SIG-M5 treated with dmso at 0.1 percent for 504 hours (cell line): ENCODE results near the gene TRIM8.

Source experiments
- DNase-seq: peaks from one replicate; lab custom pipeline; 2025; ENCODE audit not compliant: unreplicated experiment; lab: John Stamatoyannopoulos, UW

Gene TRIM8

GRCh38 chr10:102669206-102670064 is 25.2 kb downstream of the TRIM8 start:
- no peak for DNase-seq

- DNase-seq = no peak
Observed at GRCh38 chr10:102670065-102670670, 25.9 kb downstream of the TRIM8 start.

DNA sequence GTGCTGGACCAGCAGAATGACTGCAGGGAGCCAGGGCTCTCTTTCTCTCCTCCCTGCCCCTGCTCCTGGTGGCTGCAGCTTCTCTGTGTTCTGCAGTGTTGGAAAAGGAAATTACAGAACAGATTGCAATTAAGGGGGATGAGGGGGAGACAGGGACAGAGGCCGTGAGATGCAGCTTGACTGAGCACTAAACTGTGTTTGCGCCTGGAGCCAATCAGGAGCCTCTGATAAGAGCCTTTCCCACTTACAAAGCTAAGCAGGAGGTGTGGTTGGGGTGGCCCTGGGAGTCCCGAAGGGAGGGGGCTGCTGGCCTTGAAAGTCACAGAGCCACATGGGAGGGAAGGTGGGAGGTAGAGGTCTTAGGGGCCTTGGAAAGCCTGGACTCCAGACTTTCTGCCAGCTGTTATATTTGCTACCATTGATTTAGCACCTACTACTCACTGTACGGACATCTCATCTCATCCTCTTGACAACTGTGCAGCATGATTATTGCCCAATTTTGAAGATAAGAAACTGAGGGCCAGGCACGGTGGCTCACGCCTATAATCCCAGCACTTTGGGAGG is 26.7 kb downstream of the TRIM8 start:
- DNase-seq = no peak

DNA sequence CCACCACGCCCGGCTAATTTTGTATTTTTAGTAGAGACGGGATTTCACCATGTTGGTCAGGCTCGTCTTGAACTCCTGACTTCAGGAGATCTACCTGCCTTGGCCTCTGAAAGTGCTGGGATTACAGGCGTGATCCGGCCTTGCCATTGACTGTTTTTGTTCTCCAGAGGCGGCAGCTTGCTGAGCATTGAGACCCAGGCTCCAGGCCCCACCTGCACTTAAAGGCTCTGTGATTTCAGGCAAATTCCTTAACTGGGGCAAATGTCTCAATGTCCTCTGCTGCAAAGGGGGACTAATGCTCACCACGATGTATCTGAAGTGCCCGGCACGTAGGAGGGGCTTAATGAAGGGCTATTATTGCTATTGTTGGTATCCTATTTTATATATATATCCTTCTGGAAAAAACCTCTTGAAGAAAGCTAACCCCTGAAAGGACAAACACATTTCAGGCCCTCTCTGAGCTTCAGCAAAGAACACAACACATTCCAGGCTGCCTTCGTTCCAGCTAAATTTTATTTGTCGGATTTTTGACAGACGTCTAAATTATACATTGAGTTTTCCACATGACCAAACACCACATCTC is 29.0 kb downstream of the TRIM8 start:
- DNase-seq = no peak

GRCh38 chr10:102673819-102674511 is 29.7 kb downstream of the TRIM8 start:
- DNase-seq = no peak

DNA sequence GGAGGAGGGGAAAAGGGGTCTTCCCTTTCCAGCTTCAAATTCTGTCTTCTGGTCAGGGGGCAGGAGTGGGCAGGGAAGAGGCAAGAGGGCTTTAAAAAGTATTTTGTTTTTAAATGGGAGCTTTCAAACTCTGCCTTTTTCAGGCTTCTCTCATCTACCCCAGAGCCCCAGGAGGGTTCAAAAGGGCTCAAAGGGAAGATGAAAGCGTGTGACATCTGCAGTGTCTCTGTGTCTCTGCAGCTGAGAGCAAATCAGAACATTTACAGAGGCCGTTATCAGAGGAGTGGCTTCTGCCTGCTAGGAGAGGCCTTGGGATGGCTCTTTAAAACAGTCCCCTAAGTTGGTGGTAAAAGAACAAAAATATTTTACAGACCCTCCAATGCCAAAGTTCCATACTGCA is 30.3 kb downstream of the TRIM8 start:
- DNase-seq = no peak

GRCh38 chr10:102675011-102675665 is 30.9 kb downstream of the TRIM8 start:
- DNase-seq = no peak

DNA sequence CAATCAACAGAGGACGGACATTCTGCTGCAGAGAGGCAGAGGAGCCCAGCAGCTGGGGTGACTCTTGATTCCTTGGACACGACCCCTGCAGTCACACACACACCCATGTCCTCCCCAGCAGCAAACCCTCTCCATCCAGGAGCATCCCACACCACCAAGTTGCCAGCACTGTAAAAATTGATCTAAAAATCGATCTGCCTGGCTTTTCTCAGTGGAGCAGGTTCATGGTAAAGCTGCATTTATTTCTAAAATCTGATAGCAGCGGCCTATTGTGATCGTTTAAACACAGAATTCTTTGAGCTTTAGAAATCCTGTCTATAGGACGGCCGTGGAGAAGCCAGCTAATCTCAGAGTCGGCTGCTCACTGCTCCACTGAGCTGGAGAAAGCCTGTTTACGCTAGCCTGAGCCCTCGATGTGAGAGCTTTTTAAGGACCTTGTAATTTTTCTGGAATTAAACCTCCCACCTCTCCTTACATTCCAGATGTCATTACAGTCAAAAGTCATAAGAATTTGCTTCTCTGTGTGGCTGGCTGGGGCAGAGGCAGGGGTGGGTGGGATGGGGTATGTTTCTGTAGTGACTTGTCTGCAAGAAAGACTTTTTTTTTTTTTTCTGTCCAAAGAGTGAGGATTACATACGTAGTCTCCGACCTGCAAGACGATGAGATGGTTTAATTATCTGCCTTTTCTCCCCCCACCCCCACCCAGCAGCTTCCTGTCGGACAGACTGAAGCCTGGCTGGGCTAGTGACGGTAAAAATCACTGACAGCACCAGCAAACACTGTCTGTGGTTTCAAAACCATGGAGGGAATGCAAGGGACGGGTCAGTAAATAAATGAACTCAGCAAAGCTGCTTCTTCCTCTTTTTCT is 31.6 kb downstream of the TRIM8 start:
- peak; percentile 65 for DNase-seq

GRCh38 chr10:102676534-102677315 is 32.4 kb downstream of the TRIM8 start:
- no peak for DNase-seq

DNA sequence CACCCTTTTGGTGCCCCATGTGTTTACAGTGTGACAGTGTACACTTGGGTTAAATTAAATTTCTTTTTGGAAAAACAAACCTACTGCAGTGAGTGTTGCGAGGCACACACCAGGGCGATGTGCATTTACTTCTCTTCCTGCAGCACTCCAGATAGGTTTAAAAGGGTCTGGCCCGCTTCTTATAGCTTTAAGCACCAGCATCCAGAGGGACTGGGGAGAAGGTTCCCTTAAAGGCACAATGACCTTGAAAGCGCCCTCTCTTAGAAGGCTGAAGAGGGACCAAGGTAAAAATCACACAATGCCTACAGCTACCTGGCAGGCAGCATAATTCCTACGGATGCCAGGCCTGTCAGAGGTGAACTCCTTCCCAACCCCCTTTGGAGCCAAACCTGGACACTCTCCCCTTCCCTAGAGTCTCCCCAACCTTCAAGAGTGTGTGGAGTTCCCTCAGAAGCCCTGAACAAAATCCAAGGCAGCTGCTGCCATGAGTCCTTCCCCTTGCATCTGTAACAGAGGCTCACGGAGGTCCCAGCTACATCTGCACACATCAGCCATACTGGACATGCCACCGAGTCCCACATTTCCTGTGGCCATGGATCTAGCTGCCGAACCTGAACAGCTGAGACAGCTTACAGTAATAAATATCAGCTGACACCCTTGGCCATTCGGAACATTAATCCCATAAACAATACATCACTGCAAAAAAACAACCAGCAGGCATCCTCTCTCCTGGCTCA is 33.2 kb downstream of the TRIM8 start:
- DNase-seq = no peak

- DNase-seq = no peak
Observed at GRCh38 chr10:102678068-102678400, 33.8 kb downstream of the TRIM8 start.

DNA sequence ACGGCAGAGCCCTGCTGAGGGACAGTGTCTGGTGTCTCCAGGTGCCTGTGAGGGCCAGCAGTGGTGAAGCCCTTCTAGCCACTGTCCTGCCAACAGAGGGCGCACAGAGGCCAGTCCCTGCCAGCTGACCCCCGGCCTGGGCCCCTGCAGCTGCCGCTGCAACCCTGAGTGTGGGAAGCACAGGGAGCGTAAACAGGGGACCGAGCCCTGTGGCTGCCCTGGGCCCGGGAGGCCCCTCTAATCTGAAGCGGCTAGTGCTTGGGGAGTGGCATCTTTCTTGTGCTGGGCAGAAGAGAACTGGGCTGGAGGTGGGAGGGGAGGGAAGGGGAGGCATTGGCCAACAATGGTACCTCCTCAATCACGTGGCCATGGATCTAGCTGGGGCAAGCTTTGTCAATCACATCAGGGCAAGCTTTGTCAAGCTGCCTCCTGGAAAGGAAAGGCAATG is 34.6 kb downstream of the TRIM8 start:
- DNase-seq = peak; percentile 33

DNA sequence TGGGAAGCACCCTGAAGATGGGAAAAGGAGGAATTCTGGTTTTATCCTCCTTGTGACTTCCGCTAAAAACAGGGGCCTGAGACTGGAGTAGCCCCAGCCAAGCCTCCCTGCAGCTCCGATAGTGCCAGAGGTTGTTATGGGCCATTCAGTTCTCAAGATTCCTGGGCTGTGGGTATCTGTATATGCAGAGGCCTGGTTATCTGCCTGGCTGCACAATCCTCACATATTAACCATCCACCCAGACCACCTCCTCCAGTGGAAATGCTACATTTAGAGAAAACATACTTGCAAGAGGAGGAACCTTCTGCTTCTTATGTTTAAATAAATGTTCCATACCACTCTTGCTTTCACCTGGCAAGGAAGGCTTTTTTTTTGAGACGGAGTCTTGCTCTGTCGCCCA is 35.3 kb downstream of the TRIM8 start:
- no peak for DNase-seq

DNA sequence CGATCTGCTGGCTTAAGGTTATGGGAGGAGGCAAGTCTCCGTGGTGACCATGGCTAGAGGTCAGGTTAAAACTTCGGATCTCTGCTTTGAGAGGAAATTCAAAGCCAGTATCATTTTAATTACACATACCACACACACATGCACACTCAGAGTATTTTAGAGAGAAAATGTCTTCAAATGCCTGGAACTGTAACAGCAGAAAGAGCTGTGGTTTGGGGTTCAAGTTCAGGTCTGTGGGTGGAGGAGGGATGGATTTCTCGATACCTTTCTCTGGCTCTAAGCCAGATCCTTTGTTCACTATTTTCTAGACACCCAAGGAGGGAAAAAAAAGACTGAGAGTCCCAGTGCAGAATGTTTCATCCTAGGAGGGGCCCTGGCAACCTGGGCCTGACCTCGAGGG is 37.4 kb downstream of the TRIM8 start:
- no peak for DNase-seq

DNA sequence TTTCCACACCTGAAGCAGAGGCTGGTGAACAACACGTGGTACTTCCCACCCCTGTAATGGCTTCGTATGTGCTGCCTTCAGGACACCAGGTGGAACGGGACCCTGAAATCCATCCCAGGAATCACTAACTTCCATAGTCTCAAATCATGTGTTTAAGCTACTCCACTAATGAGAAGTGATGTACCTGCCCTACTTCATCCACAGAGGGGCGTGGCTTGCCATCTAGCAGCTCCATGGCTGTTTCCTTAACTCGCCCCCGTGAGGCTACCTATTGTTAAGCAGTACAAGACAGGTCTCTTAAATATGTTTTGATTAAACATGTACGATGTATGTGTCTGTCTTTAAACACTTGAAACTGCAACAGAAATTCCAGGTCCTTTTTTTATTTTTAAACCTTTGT is 38.1 kb downstream of the TRIM8 start:
- no peak for DNase-seq

- DNase-seq = no peak
Observed at GRCh38 chr10:102682981-102683380, 38.7 kb downstream of the TRIM8 start.

DNA sequence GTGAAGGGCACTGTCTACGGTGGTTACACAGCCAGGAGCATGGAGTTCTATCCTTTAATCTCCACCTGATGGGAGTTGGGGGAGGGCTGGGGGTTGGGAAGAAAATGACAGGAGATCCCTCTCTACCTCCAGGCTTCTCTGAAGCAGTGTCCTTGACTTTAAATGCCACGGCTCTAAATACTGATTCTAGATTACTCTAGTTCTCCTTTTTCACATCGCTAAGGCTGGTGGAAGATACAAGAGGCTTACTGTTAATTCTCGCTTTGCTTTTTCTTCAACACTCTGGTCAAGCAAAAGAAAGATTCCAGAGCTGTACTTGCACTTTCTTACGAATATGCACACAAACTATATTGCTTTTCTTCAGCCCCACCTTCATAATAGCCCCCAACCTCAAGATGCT is 39.5 kb downstream of the TRIM8 start:
- DNase-seq = no peak

GRCh38 chr10:102691285-102692066 is 47.2 kb downstream of the TRIM8 start:
- no peak for DNase-seq
